OCI-LY7 (cell line): ENCODE results near the gene C9. TPM values are rescaled to one million over a fixed set of nuclear protein-coding genes. Genes with fewer than 3 reads are reported as not detected.

ENCODE experiments used
- BruUV-seq: library from RNA; stranded (reverse); fragments of 400-500 nt; replicated peaks from 2 replicates; lab custom pipeline; 2021; lab: Mats Ljungman, UMichigan
- CTCF ChIA-PET: fragments of 300-600 bp; sonication (Branson Sonifier 250); formaldehyde crosslinking; loops from one replicate; lab custom pipeline; 2022; ENCODE audit warnings: antibody characterized with exemption; ENCODE audit not compliant: unreplicated experiment; lab: Charles Lee
- POLR2A ChIA-PET: fragments of 300-600 bp; sonication (Branson Sonifier 250); formaldehyde crosslinking; loops from one replicate; lab custom pipeline; 2022; ENCODE audit warnings: antibody characterized with exemption; lab: Charles Lee
- DNase-seq: peaks from one replicate; pipeline ENCODE4 v3.0.0-alpha.2; 2015; ENCODE audit warnings: low spot score
- H2AFZ ChIP-seq: fragments of 200-600 bp; sonication (generic), shearing (Covaris generic); 2 replicates; pipeline ENCODE4 v1.6.1; 2014; ENCODE audit warnings: mild to moderate bottlenecking, antibody characterized with exemption, low read length, moderate library complexity
- H3K27ac ChIP-seq: fragments of 200-600 bp; sonication (generic); 2 replicates; pipeline ENCODE4 v1.5.1; 2014; ENCODE audit warnings: mixed run types, low read depth, mild to moderate bottlenecking, moderate library complexity, low read length, inconsistent platforms; ENCODE audit not compliant: poor library complexity, severe bottlenecking
- H3K36me3 ChIP-seq: fragments of 200-600 bp; sonication (generic); 2 replicates; pipeline ENCODE4 v1.6.1; 2014; ENCODE audit warnings: mild to moderate bottlenecking, antibody characterized with exemption, low read length, moderate library complexity, mixed read lengths; ENCODE audit not compliant: insufficient read depth
- H3K4me1 ChIP-seq: fragments of 200-600 bp; sonication (generic); 2 replicates; pipeline ENCODE4 v1.5.1; 2014; ENCODE audit warnings: mild to moderate bottlenecking, low read length; ENCODE audit not compliant: insufficient read depth, poor library complexity, severe bottlenecking
- H3K4me2 ChIP-seq: fragments of 200-600 bp; sonication (generic); 2 replicates; pipeline ENCODE4 v1.6.1; 2014; ENCODE audit warnings: mild to moderate bottlenecking, low read length
- H3K4me3 ChIP-seq: fragments of 200-600 bp; sonication (generic); 2 replicates; pipeline ENCODE4 v1.5.1; 2014; ENCODE audit warnings: mild to moderate bottlenecking, low read depth, low read length; ENCODE audit not compliant: poor library complexity, severe bottlenecking
- H3K79me2 ChIP-seq: fragments of 200-600 bp; sonication (generic); 2 replicates; pipeline ENCODE4 v1.6.1; 2016; ENCODE audit warnings: low read depth, mild to moderate bottlenecking, low read length, moderate library complexity, mixed read lengths; ENCODE audit not compliant: insufficient read depth
- H3K9me2 ChIP-seq: fragments of 200-600 bp; sonication (generic); 2 replicates; pipeline ENCODE4 v1.6.1; 2016; ENCODE audit warnings: mild to moderate bottlenecking, low read length, mixed read lengths; ENCODE audit not compliant: insufficient read depth
- H3K9me3 ChIP-seq: fragments of 200-600 bp; sonication (generic); 2 replicates; pipeline ENCODE4 v1.6.1; 2014; ENCODE audit warnings: mild to moderate bottlenecking, mixed run types, low read length, mixed read lengths
- H4K20me1 ChIP-seq: fragments of 200-600 bp; sonication (generic); 2 replicates; pipeline ENCODE4 v1.6.1; 2014; ENCODE audit warnings: mild to moderate bottlenecking, antibody characterized with exemption, low read length, moderate library complexity, mixed read lengths; ENCODE audit not compliant: insufficient read depth
- CTCF ChIP-seq: fragments of 200-600 bp; sonication (generic); conservative IDR thresholded peaks from 2 replicates; pipeline ENCODE4 v1.5.1; 2014; ENCODE audit warnings: mild to moderate bottlenecking, antibody characterized with exemption, low read length, moderate library complexity, mixed read lengths
- EZH2phosphoT487 ChIP-seq: fragments of 200-600 bp; sonication (generic); IDR thresholded peaks from 2 replicates; pipeline ENCODE4 v1.6.1; 2018; ENCODE audit warnings: low read depth, borderline replicate concordance, mild to moderate bottlenecking, mixed run types, antibody characterized with exemption, low read length, moderate library complexity, mixed read lengths
- intact Hi-C: fragments of 100-400 bp; cut with micrococcal nuclease; formaldehyde crosslinking; loops from one replicate; pipeline ENCODE4 v1.10.0; 2022; ENCODE audit not compliant: unreplicated experiment
- total RNA-seq, 2 experiments: library from RNA; depleted of rRNA in 1 of 2; stranded (reverse); fragments of >200 nt in 1 of 2; shearing (Covaris generic) in 1 of 2; gene quantifications; 2 replicates each; pipeline ENCODE4 v1.2.3, GENCODE V29; 2014 to 2022

Gene C9
- total RNA-seq, 2 experiments from 2014 or later, result not detected

GRCh38 chr5:39270225-39270848 lies 94.0 kb downstream of the C9 start:
- intact Hi-C loops, result no loop called here
- CTCF ChIA-PET, result no interaction called here
- Histone ChIP-seq H2AFZ (no peak overlapping the region), H3K4me1 (no peaks in the 10 kb centered on the region), H3K9me3 (no peaks in the 10 kb centered on the region), H3K4me3 (no peak overlapping the region), H3K36me3 (no peaks in the 10 kb centered on the region), H3K79me2 (no peaks in the 10 kb centered on the region), H3K9me2 (no peaks in the 10 kb centered on the region), H3K27ac (no peak overlapping the region), H4K20me1 (no peaks in the 10 kb centered on the region), H3K4me2 (no peak overlapping the region)
- no peak for DNase-seq
- no TSS peak for BruUV-seq
- no peak for TF ChIP-seq EZH2phosphoT487
- no peak for TF ChIP-seq CTCF
- POLR2A ChIA-PET, result interaction anchor here (0.5 to 0.9 kb wide), 4 partner anchors 13 to 83 kb away, joined by 3 read pairs; no protein-coding TSS in a partner anchor

GRCh38 chr5:39267186-39267585 lies 97.1 kb downstream of the C9 start:
- Histone ChIP-seq H3K27ac (no peak overlapping the region), H3K79me2 (no peaks in the 10 kb centered on the region), H3K4me3 (no peak overlapping the region), H3K9me3 (no peaks in the 10 kb centered on the region), H3K36me3 (no peaks in the 10 kb centered on the region), H3K4me2 (no peak overlapping the region), H3K9me2 (no peaks in the 10 kb centered on the region), H4K20me1 (no peaks in the 10 kb centered on the region), H3K4me1 (no peaks in the 10 kb centered on the region), H2AFZ (no peak overlapping the region)
- POLR2A ChIA-PET, result no interaction called here
- DNase-seq, result no peak
- TF ChIP-seq CTCF (no peak), EZH2phosphoT487 (no peak)
- BruUV-seq, result no TSS peak
- CTCF ChIA-PET, result no interaction called here
- intact Hi-C loops, result no loop called here

GRCh38 chr5:39266442-39266841 lies 97.9 kb downstream of the C9 start:
- TF ChIP-seq EZH2phosphoT487, result no peak
- H3K36me3 ChIP-seq, result no peaks in the 10 kb centered on the region
- no peak overlapping the region for H3K4me3 ChIP-seq
- H3K79me2 ChIP-seq, result no peaks in the 10 kb centered on the region
- no peak overlapping the region for H2AFZ ChIP-seq
- no peak overlapping the region for H3K27ac ChIP-seq
- DNase-seq, result no peak
- intact Hi-C loops, result no loop called here
- no TSS peak for BruUV-seq
- no peaks in the 10 kb centered on the region for H3K9me2 ChIP-seq
- no peak overlapping the region for H3K4me2 ChIP-seq
- no peaks in the 10 kb centered on the region for H4K20me1 ChIP-seq
- ChIA-PET POLR2A (interaction anchor here (0.7 kb wide), 1 partner anchor 888 kb away, joined by 6 read pairs; no protein-coding TSS in a partner anchor), CTCF (no interaction called here)
- no peaks in the 10 kb centered on the region for H3K4me1 ChIP-seq
- H3K9me3 ChIP-seq, result no peaks in the 10 kb centered on the region
